ENCODE data around the gene MZT1. TPM values are rescaled to one million over a fixed set of nuclear protein-coding genes. Genes with fewer than 3 reads are reported as not detected.

MZT1 gene
- total and polyA plus RNA-seq, 9 of the 15 experiments (the other 6 are each of a cell fraction or from before 2014, with no cell fraction given), result 15.3 to 31.6 (median 24.1) TPM

- WGBS (ENCODE audit: insufficient coverage, low coverage, missing lambda C conversion rate), result 83% methylated on average over 1 of the region's 6 CpGs
- in situ Hi-C loops (cut with MboI) (no loop called here), intact Hi-C loops (cut with micrococcal nuclease) (no loop called here)
- FAIRE-seq (no peak), DNase-seq (ENCODE audit: extremely low read depth in 1 of 4, low spot score in 3 of 4) (no peak), ATAC-seq (no peak)
- ChIA-PET POLR2A (no interaction called here), CTCF (ENCODE audit: low intra/inter-chr PET ratio) (no interaction called here)
- Histone ChIP-seq H3K4me1 (replicated peaks in 1 of 2; ENCODE audit: control insufficient read depth in 2 of 2, insufficient read depth in 2 of 2, low read length in 2 of 2) (no peaks in the 10 kb centered on the region), H3K27ac (ENCODE audit: extremely low read depth, low read depth, low read length) (no peak overlapping the region), H3K4me3 (no peak overlapping the region), H3K4me2 (ENCODE audit: insufficient read depth, low read length) (no peak overlapping the region), H3K9me1 (ENCODE audit: control insufficient read depth, insufficient read depth, low read length) (no peaks in the 10 kb centered on the region), H2AFZ (ENCODE audit: low read depth, low read length) (no peak overlapping the region), H4K20me1 (replicated peaks; ENCODE audit: control insufficient read depth, insufficient read depth, low read length) (no peaks in the 10 kb centered on the region), H3K36me3 (ENCODE audit: control insufficient read depth, insufficient read depth, low read length) (peaks cover 82% of the 10 kb centered on the region), H3K79me2 (ENCODE audit: control insufficient read depth, insufficient read depth, low read length) (peaks cover 4% of the 10 kb centered on the region; the same call in 1 of the 3 replicates), H3K9me3 (replicated peaks; ENCODE audit: control insufficient read depth, insufficient read depth, low read depth, low read length) (no peaks in the 10 kb centered on the region), H3K9ac (ENCODE audit: insufficient read depth in 1 of 2, low read depth in 2 of 2, low read length in 2 of 2) (no peak overlapping the region), H3K27me3 (ENCODE audit: control insufficient read depth in 2 of 2, insufficient read depth in 2 of 2, low read length in 2 of 2) (no peaks in the 10 kb centered on the region)
- BruUV-seq (replicated peaks), result no TSS peak
- TF ChIP-seq, protein P1, sequence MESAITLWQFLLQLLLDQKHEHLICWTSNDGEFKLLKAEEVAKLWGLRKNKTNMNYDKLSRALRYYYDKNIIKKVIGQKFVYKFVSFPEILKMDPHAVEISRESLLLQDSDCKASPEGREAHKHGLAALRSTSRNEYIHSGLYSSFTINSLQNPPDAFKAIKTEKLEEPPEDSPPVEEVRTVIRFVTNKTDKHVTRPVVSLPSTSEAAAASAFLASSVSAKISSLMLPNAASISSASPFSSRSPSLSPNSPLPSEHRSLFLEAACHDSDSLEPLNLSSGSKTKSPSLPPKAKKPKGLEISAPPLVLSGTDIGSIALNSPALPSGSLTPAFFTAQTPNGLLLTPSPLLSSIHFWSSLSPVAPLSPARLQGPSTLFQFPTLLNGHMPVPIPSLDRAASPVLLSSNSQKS (CRISPR knock-in tag; IDR thresholded peaks at IDR 0.05), result no peak
- TF ChIP-seq, protein P2, sequence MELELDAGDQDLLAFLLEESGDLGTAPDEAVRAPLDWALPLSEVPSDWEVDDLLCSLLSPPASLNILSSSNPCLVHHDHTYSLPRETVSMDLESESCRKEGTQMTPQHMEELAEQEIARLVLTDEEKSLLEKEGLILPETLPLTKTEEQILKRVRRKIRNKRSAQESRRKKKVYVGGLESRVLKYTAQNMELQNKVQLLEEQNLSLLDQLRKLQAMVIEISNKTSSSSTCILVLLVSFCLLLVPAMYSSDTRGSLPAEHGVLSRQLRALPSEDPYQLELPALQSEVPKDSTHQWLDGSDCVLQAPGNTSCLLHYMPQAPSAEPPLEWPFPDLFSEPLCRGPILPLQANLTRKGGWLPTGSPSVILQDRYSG (tag; conservative IDR thresholded peaks at IDR 0.05; ENCODE audit: low read depth), result no peak
- TF ChIP-seq SOX6 (IDR thresholded peaks at IDR 0.05) (no peak), NR4A1 (CRISPR knock-in tag; IDR thresholded peaks at IDR 0.05) (no peak), NR4A1 (tag; IDR thresholded peaks at IDR 0.05) (no peak), PBX2 (CRISPR knock-in tag; IDR thresholded peaks at IDR 0.05; ENCODE audit: low read depth) (no peak), PBX2 (tag; conservative IDR thresholded peaks at IDR 0.05; ENCODE audit: low read depth) (no peak), SRSF1 (IDR thresholded peaks at IDR 0.05; ENCODE audit: low read depth, low read length) (no peak), ARID1B (IDR thresholded peaks at IDR 0.05) (no peak), KAT2B (IDR thresholded peaks at IDR 0.05; ENCODE audit: low read depth, low read length) (no peak), SAFB (IDR thresholded peaks at IDR 0.05; ENCODE audit: borderline replicate concordance, low read depth, low read length) (no peak), ZNF324 (CRISPR knock-in tag; IDR thresholded peaks at IDR 0.05) (no peak), GTF2E2 (tag; IDR thresholded peaks at IDR 0.05) (no peak), C11orf30 (IDR thresholded peaks at IDR 0.05; ENCODE audit: low read depth) (no peak), THRAP3 (IDR thresholded peaks at IDR 0.05; ENCODE audit: borderline replicate concordance) (no peak), ILF3 (IDR thresholded peaks at IDR 0.05; ENCODE audit: borderline replicate concordance) (no peak), KDM2B (CRISPR knock-in tag; IDR thresholded peaks at IDR 0.05) (no peak)
- TF ChIP-seq, protein P3, sequence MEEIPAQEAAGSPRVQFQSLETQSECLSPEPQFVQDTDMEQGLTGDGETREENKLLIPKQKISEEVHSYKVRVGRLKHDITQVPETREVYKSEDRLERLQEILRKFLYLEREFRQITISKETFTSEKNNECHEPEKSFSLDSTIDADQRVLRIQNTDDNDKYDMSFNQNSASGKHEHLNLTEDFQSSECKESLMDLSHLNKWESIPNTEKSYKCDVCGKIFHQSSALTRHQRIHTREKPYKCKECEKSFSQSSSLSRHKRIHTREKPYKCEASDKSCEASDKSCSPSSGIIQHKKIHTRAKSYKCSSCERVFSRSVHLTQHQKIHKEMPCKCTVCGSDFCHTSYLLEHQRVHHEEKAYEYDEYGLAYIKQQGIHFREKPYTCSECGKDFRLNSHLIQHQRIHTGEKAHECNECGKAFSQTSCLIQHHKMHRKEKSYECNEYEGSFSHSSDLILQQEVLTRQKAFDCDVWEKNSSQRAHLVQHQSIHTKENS (CRISPR knock-in tag; IDR thresholded peaks at IDR 0.05), result no peak
These were observed 26.7 kb upstream of the MZT1 start for GRCh38 chr13:72754111-72754510.
